ENCODE data around the gene FSHR.

The FSHR gene

DNA sequence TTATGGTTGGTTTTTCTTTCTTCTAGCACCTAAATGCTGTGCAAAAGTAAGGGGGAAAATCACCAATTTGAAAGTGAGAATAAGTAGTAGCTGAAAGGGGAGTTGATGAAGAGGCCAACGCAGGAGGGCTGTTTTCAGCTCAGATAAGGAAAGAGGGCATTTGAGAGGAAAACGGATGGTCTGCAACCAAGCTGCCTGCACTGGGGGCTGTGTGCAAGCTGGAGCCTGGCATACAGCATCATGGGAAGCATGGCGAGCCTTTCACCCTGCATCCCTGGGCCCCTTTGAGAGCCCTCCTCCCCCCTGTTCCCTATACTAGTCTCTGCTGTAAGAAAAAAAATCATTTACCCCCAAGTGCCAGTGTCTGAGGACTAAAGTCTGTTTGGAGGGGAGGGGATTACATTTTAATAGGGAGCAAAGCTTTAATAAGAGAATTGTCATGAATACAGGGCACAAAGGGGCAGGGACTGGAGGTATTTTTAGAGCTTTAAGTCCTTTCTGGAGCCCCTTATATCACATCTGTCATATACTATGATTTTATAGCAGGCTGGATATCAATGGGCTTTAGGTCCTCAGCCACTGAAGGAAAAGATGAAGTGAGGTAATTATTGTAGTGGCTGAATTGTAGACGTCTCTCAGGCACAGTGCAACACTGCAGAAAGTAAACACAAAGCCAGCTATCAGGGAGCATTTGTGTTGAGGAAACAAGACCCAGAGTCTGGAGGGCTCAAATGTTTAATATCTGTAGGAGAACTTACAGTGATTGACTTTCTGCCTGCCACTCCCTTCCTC lies 120.7 kb downstream of the FSHR start:
- no peak for DNase-seq (ENCODE audit: extremely low read depth, insufficient read length)
- TF ChIP-seq, protein P1, sequence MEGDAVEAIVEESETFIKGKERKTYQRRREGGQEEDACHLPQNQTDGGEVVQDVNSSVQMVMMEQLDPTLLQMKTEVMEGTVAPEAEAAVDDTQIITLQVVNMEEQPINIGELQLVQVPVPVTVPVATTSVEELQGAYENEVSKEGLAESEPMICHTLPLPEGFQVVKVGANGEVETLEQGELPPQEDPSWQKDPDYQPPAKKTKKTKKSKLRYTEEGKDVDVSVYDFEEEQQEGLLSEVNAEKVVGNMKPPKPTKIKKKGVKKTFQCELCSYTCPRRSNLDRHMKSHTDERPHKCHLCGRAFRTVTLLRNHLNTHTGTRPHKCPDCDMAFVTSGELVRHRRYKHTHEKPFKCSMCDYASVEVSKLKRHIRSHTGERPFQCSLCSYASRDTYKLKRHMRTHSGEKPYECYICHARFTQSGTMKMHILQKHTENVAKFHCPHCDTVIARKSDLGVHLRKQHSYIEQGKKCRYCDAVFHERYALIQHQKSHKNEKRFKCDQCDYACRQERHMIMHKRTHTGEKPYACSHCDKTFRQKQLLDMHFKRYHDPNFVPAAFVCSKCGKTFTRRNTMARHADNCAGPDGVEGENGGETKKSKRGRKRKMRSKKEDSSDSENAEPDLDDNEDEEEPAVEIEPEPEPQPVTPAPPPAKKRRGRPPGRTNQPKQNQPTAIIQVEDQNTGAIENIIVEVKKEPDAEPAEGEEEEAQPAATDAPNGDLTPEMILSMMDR (IDR thresholded peaks at IDR 0.05; ENCODE audit: insufficient read depth, low read length, poor library complexity, severe bottlenecking): no peak

DNA sequence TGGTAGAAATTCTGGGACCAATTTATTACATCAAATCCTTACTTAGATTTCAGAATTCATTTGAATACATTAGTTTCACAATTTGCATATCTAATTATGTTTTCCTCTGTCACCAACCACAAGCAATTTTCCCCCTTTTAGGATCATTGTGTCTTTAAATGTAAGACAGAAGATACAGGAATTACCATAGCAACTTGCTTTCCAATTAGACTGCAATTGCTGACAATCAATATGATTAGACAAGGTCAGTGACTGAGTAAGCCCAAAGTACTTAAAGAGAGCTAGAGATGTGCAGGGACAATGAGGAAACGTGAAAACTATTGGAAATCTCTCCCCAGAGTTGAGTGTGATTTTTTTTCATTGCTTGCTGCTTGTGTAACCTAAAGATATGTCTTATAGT lies 121.4 kb downstream of the FSHR start:
- DNase-seq (ENCODE audit: extremely low read depth, insufficient read length): no peak
- TF ChIP-seq, protein P1 (IDR thresholded peaks at IDR 0.05; ENCODE audit: insufficient read depth, low read length, poor library complexity, severe bottlenecking): no peak

More for the DNA sequence above, 120.7 kb downstream of the FSHR start:
- no peak overlapping the region for H3K4me3 ChIP-seq (replicated peaks; ENCODE audit: low read depth, low read length)
- no peaks in the 10 kb centered on the region for H3K36me3 ChIP-seq (ENCODE audit: control insufficient read depth, insufficient read depth, low read length)
- H3K27me3 ChIP-seq (replicated peaks; ENCODE audit: control insufficient read depth, insufficient read depth, low read length): no peaks in the 10 kb centered on the region

DNA sequence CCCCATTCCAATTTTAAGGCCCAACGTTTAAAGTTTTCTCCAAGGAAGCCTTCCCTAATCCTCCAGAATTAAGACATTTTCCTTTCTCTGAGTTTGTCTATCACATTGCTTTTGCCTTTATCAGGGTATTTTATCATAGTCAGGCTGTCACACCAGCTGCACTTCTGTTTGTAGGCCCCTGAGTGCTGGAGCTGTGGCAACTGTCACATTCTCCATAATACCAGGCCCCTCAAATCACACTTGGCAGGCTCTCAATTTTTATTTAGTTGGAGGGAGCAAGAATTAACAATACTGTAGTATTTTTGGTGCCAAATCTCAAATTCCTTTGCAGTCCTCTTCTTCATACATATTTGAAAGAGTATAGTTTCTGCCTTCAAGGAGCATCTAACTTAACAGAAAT lies 122.2 kb downstream of the FSHR start:
- Histone ChIP-seq H3K36me3 (ENCODE audit: control insufficient read depth, insufficient read depth, low read length) (no peaks in the 10 kb centered on the region), H3K27me3 (replicated peaks; ENCODE audit: control insufficient read depth, insufficient read depth, low read length) (no peaks in the 10 kb centered on the region), H3K4me3 (replicated peaks; ENCODE audit: low read depth, low read length) (no peak overlapping the region)
- TF ChIP-seq, protein P1 (IDR thresholded peaks at IDR 0.05; ENCODE audit: insufficient read depth, low read length, poor library complexity, severe bottlenecking): no peak
- DNase-seq (ENCODE audit: extremely low read depth, insufficient read length): no peak

More for the DNA sequence above, 121.4 kb downstream of the FSHR start:
- no peaks in the 10 kb centered on the region for H3K27me3 ChIP-seq (replicated peaks; ENCODE audit: control insufficient read depth, insufficient read depth, low read length)
- no peaks in the 10 kb centered on the region for H3K36me3 ChIP-seq (ENCODE audit: control insufficient read depth, insufficient read depth, low read length)
- H3K4me3 ChIP-seq (replicated peaks; ENCODE audit: low read depth, low read length): no peak overlapping the region

DNA sequence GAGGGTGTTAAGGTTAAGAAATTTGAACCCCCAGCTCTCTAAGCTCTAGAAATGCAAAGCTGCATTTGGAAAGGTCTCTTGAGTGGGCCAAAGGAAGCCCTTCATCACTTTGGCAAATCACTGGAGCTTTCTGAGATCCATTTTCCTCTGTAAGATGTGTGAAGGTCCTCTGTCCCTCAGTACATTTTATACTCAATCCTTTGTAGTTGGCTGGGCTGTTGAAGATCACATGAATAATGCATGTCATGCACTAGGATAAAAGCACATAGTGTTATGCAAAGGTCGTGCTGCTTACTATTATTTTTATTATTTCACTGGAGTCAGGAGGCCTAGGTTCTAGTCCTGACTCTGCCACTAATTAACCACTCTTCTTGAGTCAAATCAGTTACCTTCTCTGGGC lies 124.9 kb downstream of the FSHR start:
- DNase-seq (ENCODE audit: extremely low read depth, insufficient read length): no peak
- Histone ChIP-seq H3K27me3 (replicated peaks; ENCODE audit: control insufficient read depth, insufficient read depth, low read length) (no peaks in the 10 kb centered on the region), H3K36me3 (ENCODE audit: control insufficient read depth, insufficient read depth, low read length) (no peaks in the 10 kb centered on the region), H3K4me3 (replicated peaks; ENCODE audit: low read depth, low read length) (no peak overlapping the region)
- TF ChIP-seq, protein P1 (IDR thresholded peaks at IDR 0.05; ENCODE audit: insufficient read depth, low read length, poor library complexity, severe bottlenecking): no peak

DNA sequence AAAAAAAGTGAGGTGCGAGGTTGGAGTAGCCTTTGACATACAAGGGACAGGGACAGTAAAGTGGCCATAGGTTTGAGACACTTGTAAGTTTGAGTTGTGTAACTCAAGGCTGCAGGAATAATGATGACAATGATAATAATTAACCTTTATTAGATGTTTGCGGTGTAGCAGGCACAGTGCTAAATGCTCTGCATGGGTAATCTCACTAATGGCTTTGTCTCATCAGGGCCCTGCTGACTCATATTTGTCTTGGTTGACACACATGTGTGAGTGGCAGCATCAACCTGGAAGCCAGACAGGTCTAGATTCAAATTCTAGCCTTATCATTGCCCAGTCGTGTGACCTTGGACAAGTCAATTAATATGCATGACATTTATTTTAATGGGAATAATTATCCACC lies 126.2 kb downstream of the FSHR start:
- Histone ChIP-seq H3K27me3 (replicated peaks; ENCODE audit: control insufficient read depth, insufficient read depth, low read length) (no peaks in the 10 kb centered on the region), H3K36me3 (ENCODE audit: control insufficient read depth, insufficient read depth, low read length) (no peaks in the 10 kb centered on the region), H3K4me3 (replicated peaks; ENCODE audit: low read depth, low read length) (no peak overlapping the region)
- DNase-seq (ENCODE audit: extremely low read depth, insufficient read length): peak; percentile 23
- TF ChIP-seq, protein P1 (IDR thresholded peaks at IDR 0.05; ENCODE audit: insufficient read depth, low read length, poor library complexity, severe bottlenecking): no peak
